Trophoblast cell (in vitro differentiated cells and primary cell): Measurements from ENCODE around the gene ZBTB42.

Experiments used
- DNase-seq, 2 donors: peaks; one replicate each; pipeline ENCODE4 v3.0.0-alpha.2; 2016
- H2AFZ ChIP-seq: 2 replicates; pipeline ENCODE4 v1.6.1; 2013; ENCODE audit warnings: low read length, moderate library complexity, mild to moderate bottlenecking; ENCODE audit not compliant: insufficient read depth, poor library complexity
- H2AK5ac ChIP-seq: 2 replicates; pipeline ENCODE4 v1.6.1; 2013; ENCODE audit warnings: mild to moderate bottlenecking, low read length
- H2BK120ac ChIP-seq: 2 replicates; pipeline ENCODE4 v1.6.1; 2013; ENCODE audit warnings: low read length, mild to moderate bottlenecking, moderate library complexity; ENCODE audit not compliant: insufficient read depth, poor library complexity
- H2BK12ac ChIP-seq: 2 replicates; pipeline ENCODE4 v1.6.1; 2013; ENCODE audit warnings: mild to moderate bottlenecking, low read length, moderate library complexity
- H2BK5ac ChIP-seq: 2 replicates; pipeline ENCODE4 v1.6.1; 2013; ENCODE audit warnings: low read length, low read depth, moderate library complexity, mild to moderate bottlenecking; ENCODE audit not compliant: poor library complexity
- H3K14ac ChIP-seq: 2 replicates; pipeline ENCODE4 v1.6.1; 2013; ENCODE audit warnings: mild to moderate bottlenecking, low read length
- H3K18ac ChIP-seq: 2 replicates; pipeline ENCODE4 v1.6.1; 2013; ENCODE audit warnings: mild to moderate bottlenecking, low read length
- H3K23ac ChIP-seq: 2 replicates; pipeline ENCODE4 v1.6.1; 2013; ENCODE audit warnings: low read length
- H3K27ac ChIP-seq: 2 replicates; pipeline ENCODE4 v1.5.1; 2013; ENCODE audit warnings: low read depth, mild to moderate bottlenecking, inconsistent platforms, low read length, moderate library complexity
- H3K27me3 ChIP-seq: 2 replicates; pipeline ENCODE4 v1.6.1; 2013; ENCODE audit warnings: inconsistent platforms, mild to moderate bottlenecking, low read length, moderate library complexity; ENCODE audit not compliant: insufficient read depth
- H3K36me3 ChIP-seq, 2 experiments: 1 replicate in 1 of 2; 2 replicates in 1 of 2; pipeline ENCODE4 v1.6.1; 2013; ENCODE audit warnings: low read length in 2 of 2, mild to moderate bottlenecking in 2 of 2, moderate library complexity in 1 of 2; ENCODE audit not compliant: insufficient read depth in 2 of 2, control insufficient read depth in 1 of 2
- H3K4ac ChIP-seq: 2 replicates; pipeline ENCODE4 v1.6.1; 2013; ENCODE audit warnings: low read depth, mild to moderate bottlenecking, low read length, moderate library complexity
- H3K4me1 ChIP-seq, 2 experiments: 1 replicate in 1 of 2; 2 replicates in 1 of 2; pipeline ENCODE4 v1.6.1; 2013; ENCODE audit warnings: low read length in 2 of 2, mild to moderate bottlenecking in 2 of 2, moderate library complexity in 1 of 2; ENCODE audit not compliant: insufficient read depth in 2 of 2, control insufficient read depth in 1 of 2
- H3K4me2 ChIP-seq: 2 replicates; pipeline ENCODE4 v1.6.1; 2013; ENCODE audit warnings: inconsistent platforms, mild to moderate bottlenecking, low read length, moderate library complexity
- H3K4me3 ChIP-seq: 2 replicates; pipeline ENCODE4 v1.5.1; 2013; ENCODE audit warnings: mild to moderate bottlenecking, low read depth, low read length, inconsistent platforms
- H3K79me1 ChIP-seq: one replicate; pipeline ENCODE4 v1.6.1; 2013; ENCODE audit warnings: low read length
- H3K79me2 ChIP-seq: 2 replicates; pipeline ENCODE4 v1.6.1; 2013; ENCODE audit warnings: low read length, mild to moderate bottlenecking; ENCODE audit not compliant: control insufficient read depth, insufficient read depth, poor library complexity
- H3K9ac ChIP-seq: 2 replicates; pipeline ENCODE4 v1.6.1; 2013; ENCODE audit warnings: mild to moderate bottlenecking, low read length
- H3K9me3 ChIP-seq: 2 replicates; pipeline ENCODE4 v1.6.1; 2013; ENCODE audit warnings: low read depth, mild to moderate bottlenecking, control low read depth, inconsistent platforms, low read length; ENCODE audit not compliant: insufficient read depth
- H4K12ac ChIP-seq: 2 replicates; pipeline ENCODE4 v1.6.1; 2013; ENCODE audit warnings: low read depth, mild to moderate bottlenecking, low read length, moderate library complexity
- H4K8ac ChIP-seq: 2 replicates; pipeline ENCODE4 v1.6.1; 2013; ENCODE audit warnings: low read depth, mild to moderate bottlenecking, low read length, moderate library complexity
- H4K91ac ChIP-seq: one replicate; pipeline ENCODE4 v1.6.1; 2013; ENCODE audit warnings: low read depth, mild to moderate bottlenecking, low read length, moderate library complexity
- WGBS: extraction: QIAGEN DNeasy Blood & Tissue Kit; methylation state at CpG from one replicate; pipeline ENCODE4 v1.1.7; 2013; ENCODE audit warnings: missing lambda C conversion rate; ENCODE audit not compliant: insufficient read length, insufficient coverage; ENCODE audit errors: extremely low coverage; 5-methylcytosine and 5-hydroxymethylcytosine counted together

Gene ZBTB42

DNA sequence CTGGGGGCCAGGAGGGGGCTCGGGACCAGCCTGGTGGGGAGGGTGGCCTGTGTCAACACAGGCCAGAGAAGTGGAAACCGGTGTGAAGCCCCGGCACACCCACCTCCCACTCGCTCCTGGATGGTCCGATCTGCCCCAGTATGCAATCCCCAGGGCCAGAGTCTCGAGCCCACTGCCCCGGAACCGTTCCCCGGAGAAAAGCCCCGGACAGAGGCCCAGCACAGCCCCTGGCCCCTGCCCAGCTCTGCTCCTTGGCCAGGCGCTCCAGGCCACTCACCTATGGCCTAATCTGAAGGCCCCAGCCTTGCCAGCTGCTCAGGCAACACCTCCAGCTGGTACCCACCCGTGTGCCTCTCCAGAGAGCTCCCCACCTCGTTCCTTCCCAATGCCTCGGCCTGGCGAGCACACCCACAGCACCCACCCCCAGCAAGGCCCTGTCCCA, 23.1 kb upstream of the ZBTB42 start:
- Histone ChIP-seq H3K9me3 (peaks cover 6% of the 10 kb centered on the region), H3K79me2 (no peaks in the 10 kb centered on the region), H2BK120ac (no peak overlapping the region), H3K4me1 (peaks cover 0 to 7% of the 10 kb centered on the region in 2 experiments), H2AFZ (no peak overlapping the region), H3K14ac (no peak overlapping the region), H3K36me3 (peaks cover 87 to 88% of the 10 kb centered on the region in 2 experiments), H3K18ac (no peak overlapping the region), H3K9ac (no peak overlapping the region), H2BK5ac (no peak overlapping the region), H3K27me3 (no peaks in the 10 kb centered on the region), H3K4me2 (no peak overlapping the region), H3K27ac (no peak overlapping the region), H2AK5ac (no peak overlapping the region), H3K4me3 (no peak overlapping the region), H3K4ac (no peak overlapping the region), H3K79me1 (no peaks in the 10 kb centered on the region), H4K12ac (no peak overlapping the region), H4K91ac (no peak overlapping the region), H4K8ac (no peak overlapping the region), H2BK12ac (no peak overlapping the region), H3K23ac (no peak overlapping the region)
- no CpG with 5 or more reads among the region's 15 CpGs for WGBS
- DNase-seq: no peak

DNA sequence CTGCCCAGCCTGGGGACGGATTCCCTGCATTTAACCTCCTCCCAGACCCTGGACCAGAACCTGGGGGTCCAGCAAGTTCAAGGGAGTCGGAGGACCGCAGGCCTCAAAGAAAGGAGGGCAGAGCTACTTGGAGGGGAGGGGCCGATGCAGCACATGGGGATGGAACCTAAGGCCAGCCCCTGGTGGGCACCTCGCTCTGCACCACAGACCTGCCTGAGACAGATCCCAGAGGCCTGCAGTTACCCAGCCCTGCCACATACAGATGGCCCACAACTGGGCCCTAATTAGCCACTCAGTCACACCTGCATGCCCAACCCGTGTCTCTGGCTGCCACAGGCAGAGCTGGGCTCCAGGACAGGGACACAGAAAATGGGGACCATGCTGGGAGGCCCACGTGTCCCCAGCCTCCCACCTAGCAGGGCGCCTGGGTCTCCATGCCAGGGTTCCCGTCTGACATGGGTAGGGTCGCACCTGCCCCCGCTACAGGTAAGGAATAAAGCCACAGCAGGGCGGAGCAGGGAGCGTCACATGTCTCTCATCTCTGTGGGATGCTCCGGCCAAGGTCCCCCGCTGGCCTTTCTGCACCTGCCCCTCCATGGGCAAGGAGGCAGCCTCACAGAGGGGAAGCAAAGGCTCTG, 22.1 kb upstream of the ZBTB42 start:
- H3K27ac ChIP-seq: no peak overlapping the region
- H3K4me2 ChIP-seq: no peak overlapping the region

DNA sequence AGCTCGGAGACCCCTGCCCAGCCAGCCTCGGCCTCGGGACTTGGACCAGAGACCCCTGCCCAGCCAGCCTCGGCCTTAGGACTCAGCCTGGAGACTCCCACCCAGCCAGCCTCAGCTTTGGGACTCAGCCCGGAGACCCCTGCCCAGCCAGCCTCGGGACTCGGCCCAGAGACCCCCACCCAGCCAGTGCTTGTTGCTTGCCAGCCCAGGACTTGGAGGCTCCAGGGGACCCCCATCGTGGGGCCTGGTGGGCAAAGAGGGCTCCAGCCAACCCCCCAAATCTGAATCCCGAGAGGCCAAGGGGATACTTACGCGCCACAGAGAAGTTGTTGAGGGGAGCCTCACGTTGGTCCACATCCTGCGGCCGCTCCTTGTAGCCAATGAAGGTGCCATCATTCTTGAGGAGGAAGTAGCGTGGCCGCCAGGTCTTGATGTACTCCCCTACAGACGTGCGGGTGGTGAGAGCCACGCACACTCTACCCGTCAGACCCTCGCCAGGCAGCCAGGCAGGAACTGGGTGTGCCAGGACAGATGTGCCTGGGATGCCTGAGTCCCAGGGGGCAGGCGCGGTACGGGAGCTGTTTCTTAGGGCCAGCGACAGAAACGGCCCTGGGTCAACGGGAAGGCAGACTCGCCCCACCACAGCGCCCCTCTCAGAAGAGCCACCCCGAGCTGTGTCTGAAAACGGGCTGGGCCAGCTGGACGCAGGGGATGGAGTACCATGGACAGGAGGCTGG, 21.0 kb upstream of the ZBTB42 start:
- H3K79me2 ChIP-seq: no peaks in the 10 kb centered on the region
- H3K14ac ChIP-seq: no peak overlapping the region
- WGBS: no CpG with 5 or more reads among the region's 32 CpGs
- no peak overlapping the region for H2BK12ac ChIP-seq
- H2AK5ac ChIP-seq: no peak overlapping the region
- no peak overlapping the region for H3K18ac ChIP-seq
- no peak overlapping the region for H2AFZ ChIP-seq
- H4K91ac ChIP-seq: no peak overlapping the region
- H3K27ac ChIP-seq: no peak overlapping the region
- no peak overlapping the region for H4K12ac ChIP-seq
- no peak overlapping the region for H3K4ac ChIP-seq
- H4K8ac ChIP-seq: no peak overlapping the region
- DNase-seq: no peak
- H3K4me2 ChIP-seq: no peak overlapping the region
- H2BK5ac ChIP-seq: no peak overlapping the region
- H3K4me3 ChIP-seq: no peak overlapping the region
- H3K27me3 ChIP-seq: no peaks in the 10 kb centered on the region
- peaks cover 4% of the 10 kb centered on the region for H3K9me3 ChIP-seq
- no peak overlapping the region for H2BK120ac ChIP-seq
- peaks cover 0 to 6% of the 10 kb centered on the region in 2 experiments for H3K4me1 ChIP-seq
- H3K23ac ChIP-seq: no peak overlapping the region
- peaks cover 85% of the 10 kb centered on the region in 2 experiments for H3K36me3 ChIP-seq
- no peak overlapping the region for H3K9ac ChIP-seq
- H3K79me1 ChIP-seq: no peaks in the 10 kb centered on the region

More for the DNA sequence above, 22.1 kb upstream of the ZBTB42 start:
- H4K91ac ChIP-seq: no peak overlapping the region
- no peak overlapping the region for H2AK5ac ChIP-seq
- no peaks in the 10 kb centered on the region for H3K79me1 ChIP-seq
- no peak overlapping the region for H3K4ac ChIP-seq
- H4K8ac ChIP-seq: no peak overlapping the region
- no peak overlapping the region for H3K9ac ChIP-seq
- H3K14ac ChIP-seq: no peak overlapping the region
- peaks cover 84 to 86% of the 10 kb centered on the region in 2 experiments for H3K36me3 ChIP-seq
- no peak overlapping the region for H3K23ac ChIP-seq
- H2BK5ac ChIP-seq: no peak overlapping the region
- H3K4me1 ChIP-seq: peaks cover 0 to 7% of the 10 kb centered on the region in 2 experiments
- no peak overlapping the region for H3K18ac ChIP-seq
- no peak overlapping the region for H2BK12ac ChIP-seq
- peaks cover 4% of the 10 kb centered on the region for H3K9me3 ChIP-seq
- no peak overlapping the region for H2AFZ ChIP-seq
- no peak for DNase-seq
- no peak overlapping the region for H3K4me3 ChIP-seq
- no peaks in the 10 kb centered on the region for H3K27me3 ChIP-seq
- WGBS: no CpG with 5 or more reads among the region's 15 CpGs
- no peaks in the 10 kb centered on the region for H3K79me2 ChIP-seq
- H2BK120ac ChIP-seq: no peak overlapping the region
- no peak overlapping the region for H4K12ac ChIP-seq

DNA sequence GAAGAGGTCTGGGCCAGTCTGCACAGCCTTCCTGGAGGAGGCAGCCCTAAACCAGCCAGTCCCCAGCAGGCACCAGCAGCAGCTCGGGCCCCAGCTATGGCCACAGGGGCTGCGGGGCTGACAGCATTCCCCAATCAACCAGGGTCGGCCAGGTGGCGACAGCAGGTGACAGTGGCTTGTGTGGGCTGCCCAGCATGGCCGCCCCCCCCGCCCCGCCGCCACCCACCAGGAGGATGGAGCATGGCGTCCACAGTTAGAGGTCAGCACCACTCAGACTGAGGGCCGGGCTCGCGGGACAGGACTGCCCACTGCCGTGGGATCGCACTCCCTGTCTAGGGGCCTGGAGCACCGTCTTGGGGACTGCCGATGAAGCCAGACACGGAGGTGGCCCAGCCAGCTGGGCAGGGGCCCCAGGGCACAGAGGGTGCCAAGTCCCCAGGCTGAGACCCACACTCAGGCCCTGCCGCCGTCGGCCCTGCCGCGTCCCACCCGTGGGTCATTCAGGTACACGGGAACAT, 20.3 kb upstream of the ZBTB42 start:
- Histone ChIP-seq H3K36me3 (peaks cover 85% of the 10 kb centered on the region in 2 experiments), H2AK5ac (no peak overlapping the region), H3K27me3 (no peaks in the 10 kb centered on the region), H2BK120ac (no peak overlapping the region), H3K9me3 (peaks cover 4% of the 10 kb centered on the region), H3K4me1 (no peaks in the 10 kb centered on the region), H4K12ac (no peak overlapping the region), H4K8ac (no peak overlapping the region), H3K27ac (no peak overlapping the region), H4K91ac (no peak overlapping the region), H3K79me1 (no peaks in the 10 kb centered on the region), H3K14ac (no peak overlapping the region), H3K79me2 (no peaks in the 10 kb centered on the region), H3K23ac (no peak overlapping the region), H2BK5ac (no peak overlapping the region), H3K4me2 (no peak overlapping the region), H3K4ac (no peak overlapping the region), H2BK12ac (no peak overlapping the region), H2AFZ (no peak overlapping the region), H3K4me3 (no peak overlapping the region), H3K9ac (no peak overlapping the region), H3K18ac (no peak overlapping the region)
- no CpG with 5 or more reads among the region's 24 CpGs for WGBS
- DNase-seq: no peak
